Activated naive CD8-positive, alpha-beta T cell treated with anti-CD3 and anti-CD28 coated beads, Interleukin-2, amount 50 U/mL, for 24 hours (primary cell): Measurements from ENCODE around the gene TFDP1.
"Not testable (repeated sequence)": the region's sequence is repeated elsewhere in the genome, so short reads cannot be mapped to it uniquely, and the experiment has no call there.

Source experiments
- ATAC-seq: fragments of 150-1000 bp; cut with Tn5 transposase; one replicate; pipeline ENCODE4 v1.10.0; 2021
- DNase-seq: peaks from one replicate; pipeline ENCODE4 v3.0.0; 2021
- H3K27ac Mint-ChIP-seq: one replicate; pipeline ENCODE4 v1.8.0; 2021; ENCODE audit warnings: mild to moderate bottlenecking, mixed read lengths
- H3K27me3 Mint-ChIP-seq: one replicate; pipeline ENCODE4 v1.8.0; 2021; ENCODE audit warnings: mixed read lengths
- H3K36me3 Mint-ChIP-seq: one replicate; pipeline ENCODE4 v1.8.0; 2021; ENCODE audit warnings: low read depth, mixed read lengths
- H3K4me1 Mint-ChIP-seq: one replicate; pipeline ENCODE4 v1.8.0; 2021; ENCODE audit warnings: mixed read lengths
- H3K4me3 Mint-ChIP-seq: one replicate; pipeline ENCODE4 v1.8.0; 2021; ENCODE audit warnings: mild to moderate bottlenecking, moderate library complexity, mixed read lengths
- H3K9me3 Mint-ChIP-seq: one replicate; pipeline ENCODE4 v1.8.0; 2021; ENCODE audit warnings: mixed read lengths

TFDP1 gene

DNA sequence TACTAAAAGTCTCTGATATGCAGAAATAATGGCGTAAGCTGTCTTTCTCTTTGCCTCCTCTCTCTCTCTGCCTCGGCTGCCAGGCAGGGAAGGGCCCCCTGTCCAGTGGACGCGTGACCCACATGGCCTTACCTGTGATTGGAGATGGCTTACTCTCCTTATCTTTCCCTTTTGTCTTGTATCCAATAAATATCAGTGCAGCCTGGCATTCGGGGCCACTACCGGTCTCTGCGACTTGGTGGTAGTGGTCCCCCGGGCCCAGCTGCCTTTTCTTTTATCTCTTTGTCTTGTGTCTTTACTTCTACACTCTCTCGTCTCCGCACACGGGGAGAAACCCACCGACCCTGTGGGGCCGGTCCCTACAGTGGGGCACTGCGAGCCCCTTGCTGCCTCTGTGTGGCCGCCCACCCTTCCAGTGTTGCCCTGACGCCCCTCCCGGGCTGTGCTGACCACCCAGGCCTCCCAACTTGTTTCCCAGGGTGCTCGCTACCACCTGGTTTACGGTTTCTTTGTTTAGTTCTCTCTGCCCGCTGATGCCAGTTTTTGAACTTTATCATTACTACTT lies 37.5 kb downstream of the TFDP1 start:
- Mint-ChIP-seq H3K27ac (peak overlapping the region; percentile 37), H3K36me3 (peaks cover 38% of the 10 kb centered on the region)
- not testable (repeated sequence) for DNase-seq, H3K4me3 Mint-ChIP-seq, H3K9me3 Mint-ChIP-seq, H3K4me1 Mint-ChIP-seq, ATAC-seq, H3K27me3 Mint-ChIP-seq

DNA sequence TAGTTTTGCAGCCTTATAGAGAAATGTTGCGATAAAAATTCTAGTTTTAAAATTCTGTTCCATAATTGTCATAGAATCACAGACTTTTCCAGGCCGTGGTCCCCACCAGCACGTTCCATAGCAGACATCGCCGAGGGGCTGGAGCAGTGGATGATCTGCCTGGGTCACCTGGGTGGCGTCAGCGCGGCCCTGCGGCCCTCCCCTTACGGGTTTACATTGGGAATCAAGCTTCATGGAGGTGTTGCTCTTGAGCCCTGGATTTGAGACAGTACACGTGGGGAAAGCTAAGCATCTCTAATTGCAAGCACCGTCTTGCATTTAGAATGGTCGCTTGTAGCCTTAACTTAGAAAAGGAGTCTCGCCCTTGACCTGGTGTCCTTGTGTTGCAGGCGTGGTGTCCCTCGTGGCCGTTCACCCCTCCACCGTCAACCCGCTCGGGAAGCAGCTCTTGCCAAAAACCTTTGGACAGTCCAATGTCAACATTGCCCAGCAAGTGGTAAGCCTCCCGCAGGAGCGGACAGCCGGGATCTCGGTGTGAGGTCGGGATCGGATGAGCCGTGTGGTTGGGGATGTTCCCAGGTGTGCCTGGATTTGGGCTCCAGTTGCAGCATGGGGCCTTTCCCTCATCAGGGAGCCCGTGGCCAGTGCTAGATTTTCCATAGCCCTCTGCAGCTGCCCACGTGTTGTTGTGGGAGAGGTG lies 38.4 kb downstream of the TFDP1 start:
- Mint-ChIP-seq H3K4me3 (no peak overlapping the region), H3K27me3 (no peaks in the 10 kb centered on the region), H3K9me3 (no peaks in the 10 kb centered on the region), H3K36me3 (peaks cover 37% of the 10 kb centered on the region), H3K4me1 (no peaks in the 10 kb centered on the region), H3K27ac (no peak overlapping the region)
- DNase-seq (no peak), ATAC-seq (no peak)

DNA sequence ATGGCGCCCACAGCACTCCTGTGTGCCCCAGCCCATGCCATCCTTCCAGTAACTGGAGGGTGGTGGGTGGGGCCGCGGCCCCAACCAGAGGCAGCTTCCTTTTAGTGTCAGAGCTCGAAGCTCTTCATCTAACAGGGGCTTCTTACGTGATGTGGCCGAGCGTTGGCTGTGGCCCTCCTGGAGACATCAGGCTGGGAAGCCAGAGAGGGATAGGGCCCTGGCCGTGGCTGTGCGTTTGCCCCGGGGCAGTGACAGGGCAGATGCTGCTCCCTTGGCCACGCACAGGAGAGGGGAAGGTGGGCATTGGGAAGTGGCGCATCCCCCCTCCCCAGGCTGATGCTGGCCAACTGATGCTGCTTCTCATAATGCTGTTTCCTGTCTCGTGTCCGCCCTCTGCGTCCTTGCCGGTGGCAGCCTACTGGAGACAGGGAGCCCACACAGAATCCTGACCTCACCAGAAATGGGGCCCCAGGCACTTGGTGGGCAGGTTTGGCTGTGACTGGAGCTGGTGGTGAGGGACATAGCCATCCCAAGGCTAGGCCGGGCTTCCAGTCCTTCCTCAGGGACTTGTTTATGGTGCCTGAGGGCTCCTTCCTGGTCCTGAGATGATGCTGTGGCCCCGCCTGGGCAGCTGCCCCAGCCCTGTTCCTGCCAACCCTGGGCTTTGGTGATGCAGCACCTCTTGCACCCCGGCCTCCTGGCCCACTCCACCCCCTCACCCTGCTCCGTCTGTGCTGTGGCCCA lies 39.1 kb downstream of the TFDP1 start:
- no peak overlapping the region for H3K4me3 Mint-ChIP-seq
- no peak overlapping the region for H3K27ac Mint-ChIP-seq
- H3K9me3 Mint-ChIP-seq, result no peaks in the 10 kb centered on the region
- ATAC-seq, result no peak
- peaks cover 30% of the 10 kb centered on the region for H3K36me3 Mint-ChIP-seq
- H3K27me3 Mint-ChIP-seq, result no peaks in the 10 kb centered on the region
- DNase-seq, result no peak
- no peaks in the 10 kb centered on the region for H3K4me1 Mint-ChIP-seq

DNA sequence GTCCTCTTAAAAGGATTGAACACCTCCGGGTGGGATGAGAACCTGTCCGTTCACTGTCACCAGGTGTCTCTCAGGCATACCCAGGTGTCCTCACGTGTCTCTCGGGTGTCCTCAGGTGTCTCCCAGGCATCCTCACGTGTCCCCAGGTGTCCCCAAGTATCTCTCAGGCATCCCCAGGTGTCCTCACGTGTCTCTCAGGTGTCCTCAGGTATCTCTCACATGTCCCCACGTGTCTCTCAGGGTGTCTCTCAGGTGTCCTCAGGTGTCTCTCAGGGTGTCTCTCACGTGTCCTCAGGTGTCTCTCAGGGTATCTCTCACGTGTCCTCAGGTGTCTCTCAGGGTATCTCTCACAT lies 39.7 kb downstream of the TFDP1 start:
- H3K27ac Mint-ChIP-seq, result no peak overlapping the region
- H3K9me3 Mint-ChIP-seq, result no peaks in the 10 kb centered on the region
- no peak for ATAC-seq

DNA sequence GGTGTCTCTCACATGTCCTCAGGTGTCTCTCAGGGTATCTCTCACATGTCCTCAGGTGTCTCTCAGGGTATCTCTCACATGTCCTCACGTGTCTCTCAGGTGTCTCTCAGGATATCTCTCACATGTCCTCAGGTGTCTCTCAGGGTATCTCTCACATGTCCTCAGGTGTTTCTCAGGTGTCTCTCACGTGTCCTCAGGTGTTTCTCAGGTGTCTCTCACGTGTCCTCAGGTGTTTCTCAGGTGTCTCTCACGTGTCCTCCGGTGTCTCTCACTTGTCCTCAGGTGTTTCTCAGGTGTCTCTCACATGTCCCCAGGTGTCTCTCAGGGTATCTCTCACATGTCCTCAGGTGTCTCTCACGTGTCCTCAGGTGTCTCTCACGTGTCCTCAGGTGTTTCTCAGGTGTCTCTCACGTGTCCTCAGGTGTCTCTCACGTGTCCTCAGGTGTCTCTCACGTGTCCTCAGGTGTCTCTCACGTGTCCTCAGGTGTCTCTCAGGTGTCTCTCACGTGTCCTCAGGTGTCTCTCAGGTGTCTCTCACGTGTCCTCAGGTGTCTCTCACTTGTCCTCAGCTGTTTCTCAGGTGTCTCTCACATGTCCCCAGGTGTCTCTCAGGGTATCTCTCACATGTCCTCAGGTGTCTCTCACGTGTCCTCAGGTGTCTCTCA lies 40.2 kb downstream of the TFDP1 start:
- H3K4me3 Mint-ChIP-seq, H3K9me3 Mint-ChIP-seq, H3K27me3 Mint-ChIP-seq, ATAC-seq, DNase-seq, H3K27ac Mint-ChIP-seq, H3K4me1 Mint-ChIP-seq: not testable (repeated sequence)
- peaks cover 36% of the 10 kb centered on the region for H3K36me3 Mint-ChIP-seq

More for the DNA sequence above, 39.7 kb downstream of the TFDP1 start:
- Mint-ChIP-seq H3K4me3 (no peak overlapping the region), H3K4me1 (no peaks in the 10 kb centered on the region), H3K27me3 (no peaks in the 10 kb centered on the region), H3K36me3 (peaks cover 31% of the 10 kb centered on the region)
- no peak for DNase-seq

DNA sequence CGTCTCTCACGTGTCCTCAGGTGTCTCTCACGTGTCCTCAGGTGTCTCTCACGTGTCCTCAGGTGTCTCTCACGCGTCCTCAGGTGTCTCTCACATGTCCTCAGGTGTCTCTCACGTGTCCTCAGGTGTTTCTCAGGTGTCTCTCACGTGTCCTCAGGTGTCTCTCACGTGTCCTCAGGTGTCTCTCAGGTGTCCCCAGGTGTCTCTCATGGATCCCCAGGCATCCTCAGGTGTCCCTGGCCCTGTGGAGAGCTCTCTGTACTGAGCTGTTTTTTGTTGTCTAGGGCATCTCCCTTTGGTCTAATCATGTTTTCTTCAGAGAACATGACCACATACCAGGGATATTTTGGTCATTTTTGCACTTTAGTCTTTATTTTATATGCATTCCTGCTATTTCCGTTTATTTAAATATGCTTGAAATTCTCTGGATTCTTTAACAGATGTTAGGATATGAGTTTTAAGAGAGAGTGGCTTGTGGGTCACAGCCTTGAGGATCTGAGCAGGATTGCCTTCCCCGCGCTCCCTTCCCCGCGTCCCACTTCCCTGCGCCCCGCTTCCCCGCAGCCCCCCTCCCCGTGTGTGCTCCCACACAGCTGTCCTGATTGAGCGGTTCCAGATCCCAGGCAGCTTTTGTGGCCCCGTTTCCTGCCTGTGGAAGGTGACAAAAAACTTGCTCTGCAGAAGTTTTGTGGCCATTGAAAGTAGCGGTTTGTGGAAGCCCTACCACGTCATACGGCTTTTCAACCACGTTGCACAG lies 41.6 kb downstream of the TFDP1 start:
- Mint-ChIP-seq H3K4me3 (no peak overlapping the region), H3K4me1 (peaks cover 2% of the 10 kb centered on the region), H3K27me3 (no peaks in the 10 kb centered on the region), H3K36me3 (peaks cover 44% of the 10 kb centered on the region), H3K27ac (no peak overlapping the region), H3K9me3 (no peaks in the 10 kb centered on the region)
- ATAC-seq (no peak), DNase-seq (no peak)

DNA sequence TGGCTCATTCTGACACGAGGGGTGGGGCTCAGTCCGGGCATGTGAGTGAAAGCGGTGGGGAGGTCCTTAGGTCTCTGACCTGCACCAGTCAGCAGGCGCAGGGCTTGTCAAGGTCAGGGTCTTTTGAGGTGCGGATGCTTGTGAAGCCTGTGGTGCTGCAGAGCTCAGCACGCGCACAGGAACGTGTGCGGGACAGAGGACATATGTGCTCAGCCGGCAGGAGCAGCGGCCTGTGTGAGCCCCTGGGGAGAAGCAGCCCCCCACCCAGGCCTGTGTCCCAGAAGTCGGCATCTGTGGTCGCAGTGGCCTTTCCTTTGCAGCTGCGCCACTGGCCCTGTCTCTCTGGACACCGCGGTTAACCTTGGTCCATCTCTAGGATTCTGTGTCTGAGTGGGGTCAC lies 42.6 kb downstream of the TFDP1 start:
- H3K36me3 Mint-ChIP-seq, result peaks cover 50% of the 10 kb centered on the region
- H3K27me3 Mint-ChIP-seq, result no peaks in the 10 kb centered on the region
- H3K9me3 Mint-ChIP-seq, result no peaks in the 10 kb centered on the region
- no peak overlapping the region for H3K4me3 Mint-ChIP-seq
- no peak for DNase-seq
- ATAC-seq, result no peak
- no peak overlapping the region for H3K27ac Mint-ChIP-seq
- H3K4me1 Mint-ChIP-seq, result peaks cover 4% of the 10 kb centered on the region

DNA sequence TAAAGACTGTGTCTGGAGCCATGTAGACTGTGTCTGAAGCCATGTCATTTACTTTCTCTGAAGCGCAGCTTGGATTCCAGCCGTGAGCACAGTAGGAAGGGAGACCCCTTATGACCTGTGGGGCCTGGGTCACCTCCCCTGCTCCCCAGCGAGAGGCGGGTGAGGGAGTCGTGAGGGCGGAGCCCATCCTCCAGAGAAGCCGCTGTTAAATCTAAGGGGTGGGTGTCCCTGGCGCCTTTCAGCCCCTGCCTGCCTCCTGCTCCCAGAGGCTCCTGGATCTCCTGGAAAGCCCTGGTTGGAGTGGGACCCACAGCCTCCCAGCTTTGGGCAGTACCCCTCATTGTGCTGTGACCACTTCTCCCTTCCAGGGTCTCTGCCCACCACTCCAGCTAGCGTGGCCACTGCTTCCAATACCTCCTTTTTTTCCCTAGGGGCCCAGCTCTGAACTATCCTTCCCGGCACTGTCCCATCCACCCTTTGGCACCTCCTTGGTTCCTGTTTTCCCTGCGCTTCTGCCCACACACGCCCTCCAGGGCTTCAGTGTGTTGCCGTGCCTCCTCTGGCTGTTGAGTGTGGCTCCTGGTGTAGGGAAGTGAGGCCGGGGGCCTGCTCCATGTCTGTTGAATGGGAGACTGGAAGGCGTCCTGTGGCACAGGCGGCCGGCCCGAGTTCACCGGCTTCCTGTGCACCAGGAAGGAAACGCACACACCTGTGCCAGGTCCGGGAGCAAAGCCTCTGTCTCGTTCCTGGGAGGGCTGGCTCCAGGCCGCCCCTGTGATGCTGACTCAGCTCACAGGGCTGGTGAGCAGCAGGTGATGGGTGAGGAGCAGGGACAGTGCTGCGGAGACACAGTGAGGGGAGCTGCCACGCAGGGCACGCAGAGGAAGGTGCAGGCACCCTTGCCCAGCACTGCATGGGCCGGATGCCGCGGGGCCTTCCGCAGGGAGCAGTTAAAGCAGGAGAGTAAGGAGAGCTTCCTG lies 44.0 kb downstream of the TFDP1 start:
- H3K4me1 Mint-ChIP-seq, result peaks cover 13% of the 10 kb centered on the region
- H3K36me3 Mint-ChIP-seq, result peaks cover 56% of the 10 kb centered on the region
- H3K4me3 Mint-ChIP-seq, result no peak overlapping the region
- no peak for ATAC-seq
- H3K27ac Mint-ChIP-seq, result no peak overlapping the region
- H3K9me3 Mint-ChIP-seq, result no peaks in the 10 kb centered on the region
- no peak for DNase-seq
- H3K27me3 Mint-ChIP-seq, result no peaks in the 10 kb centered on the region

DNA sequence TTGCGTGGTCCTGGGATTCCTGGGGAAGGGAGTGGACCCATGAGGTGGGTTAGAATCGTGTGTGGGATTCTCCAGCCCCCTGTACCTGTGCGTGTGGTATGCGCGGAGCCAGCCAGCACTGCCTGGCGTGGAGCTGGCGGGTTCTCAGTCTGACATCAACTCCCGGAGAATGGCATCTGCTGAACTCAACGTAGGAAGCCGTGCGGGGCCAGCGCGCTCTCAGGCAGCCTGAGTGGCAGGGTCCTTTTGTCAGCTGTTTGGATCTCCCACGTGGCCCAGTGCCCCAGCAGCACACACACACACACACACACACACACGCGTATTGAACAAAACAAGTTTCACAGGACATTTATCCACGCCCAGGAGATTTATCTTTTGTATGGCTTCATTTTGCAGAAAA lies 45.3 kb downstream of the TFDP1 start:
- no peak for DNase-seq
- H3K27ac Mint-ChIP-seq, result no peak overlapping the region
- H3K27me3 Mint-ChIP-seq, result no peaks in the 10 kb centered on the region
- H3K4me3 Mint-ChIP-seq, result no peak overlapping the region
- peaks cover 21% of the 10 kb centered on the region for H3K4me1 Mint-ChIP-seq
- peaks cover 59% of the 10 kb centered on the region for H3K36me3 Mint-ChIP-seq
- no peaks in the 10 kb centered on the region for H3K9me3 Mint-ChIP-seq
- no peak for ATAC-seq

DNA sequence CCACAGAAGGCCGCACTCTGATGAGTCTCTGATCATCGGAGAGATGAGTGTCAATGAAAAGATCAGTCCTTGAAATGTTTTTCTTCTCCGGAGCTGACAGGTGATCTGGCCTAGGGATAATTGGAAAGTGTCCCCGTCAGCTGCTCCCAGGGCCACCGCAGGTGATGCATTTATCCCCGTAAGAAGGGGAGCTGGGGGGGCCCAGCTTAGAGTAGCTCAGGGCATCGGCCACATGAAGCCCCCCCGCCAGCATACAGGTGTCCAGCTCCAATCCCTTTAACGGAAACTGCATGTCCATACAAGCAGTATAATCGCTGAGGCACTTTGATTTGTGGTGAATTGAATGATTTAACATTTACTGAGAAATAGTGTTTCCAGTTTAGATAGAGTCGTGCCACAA lies 45.7 kb downstream of the TFDP1 start:
- DNase-seq, result no peak
- no peak overlapping the region for H3K27ac Mint-ChIP-seq
- H3K4me3 Mint-ChIP-seq, result no peak overlapping the region
- no peaks in the 10 kb centered on the region for H3K9me3 Mint-ChIP-seq
- peaks cover 57% of the 10 kb centered on the region for H3K36me3 Mint-ChIP-seq
- H3K27me3 Mint-ChIP-seq, result no peaks in the 10 kb centered on the region
- no peak for ATAC-seq
- H3K4me1 Mint-ChIP-seq, result peaks cover 21% of the 10 kb centered on the region

DNA sequence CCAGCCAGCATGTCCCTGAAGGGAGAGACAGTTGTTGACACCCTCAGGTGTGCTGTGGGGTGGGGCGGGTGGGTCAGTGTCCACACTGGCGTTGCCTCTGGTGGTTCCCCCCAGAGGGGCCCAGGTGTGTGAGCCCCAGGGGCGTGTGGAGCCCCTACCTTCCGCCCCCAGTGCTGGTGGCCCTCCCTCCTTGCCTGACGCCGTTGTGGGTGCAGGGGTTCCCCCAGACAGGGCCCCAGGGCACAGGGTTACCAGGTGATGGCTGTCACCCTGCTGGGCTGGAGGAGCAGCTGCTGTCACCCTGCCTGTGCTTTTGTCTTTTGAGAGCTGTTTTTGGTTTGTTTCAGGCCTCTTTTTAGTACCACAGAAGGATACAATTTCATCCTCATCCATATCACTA lies 46.3 kb downstream of the TFDP1 start:
- ATAC-seq (no peak), DNase-seq (no peak)
- H3K27me3 Mint-ChIP-seq, result no peaks in the 10 kb centered on the region
- H3K36me3 Mint-ChIP-seq, result peaks cover 58% of the 10 kb centered on the region
- H3K4me1 Mint-ChIP-seq, result peaks cover 21% of the 10 kb centered on the region
- H3K27ac Mint-ChIP-seq, result no peak overlapping the region
- no peak overlapping the region for H3K4me3 Mint-ChIP-seq
- H3K9me3 Mint-ChIP-seq, result no peaks in the 10 kb centered on the region

DNA sequence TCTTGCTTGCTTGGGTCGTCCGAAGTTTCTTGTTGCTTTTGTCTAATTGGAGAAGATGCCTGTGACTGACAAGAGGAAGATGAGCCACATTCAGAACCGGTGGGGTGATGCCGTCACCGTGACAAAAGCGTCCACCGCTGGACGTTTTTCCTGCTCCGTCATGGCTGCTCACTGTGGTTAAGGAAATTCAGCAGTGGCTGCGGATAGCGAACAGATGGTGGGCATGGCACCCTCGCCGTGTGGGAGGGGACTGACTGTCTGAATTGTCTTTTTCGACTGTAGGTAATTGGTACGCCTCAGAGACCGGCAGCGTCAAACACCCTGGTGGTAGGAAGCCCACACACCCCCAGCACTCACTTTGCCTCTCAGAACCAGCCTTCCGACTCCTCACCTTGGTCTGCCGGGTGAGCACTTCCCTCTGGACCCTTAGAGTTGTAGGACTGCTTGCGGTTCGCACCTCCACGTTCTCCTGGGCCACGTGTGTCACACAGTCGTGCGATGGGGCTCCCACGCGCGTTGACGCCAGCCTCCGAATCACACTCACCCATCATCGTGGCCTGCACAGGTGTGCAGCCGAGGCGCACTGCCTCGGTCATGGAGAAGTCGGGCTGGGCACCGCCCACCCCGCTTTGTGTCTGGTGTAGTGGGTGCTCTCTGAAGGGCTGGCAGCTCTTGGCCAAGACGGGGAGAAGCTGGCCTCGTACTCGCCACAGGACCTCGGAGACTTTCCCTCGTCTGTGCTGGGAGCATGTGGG lies 47.0 kb downstream of the TFDP1 start:
- Mint-ChIP-seq H3K27ac (no peak overlapping the region), H3K36me3 (peaks cover 61% of the 10 kb centered on the region), H3K9me3 (no peaks in the 10 kb centered on the region), H3K4me1 (peaks cover 21% of the 10 kb centered on the region), H3K4me3 (no peak overlapping the region), H3K27me3 (no peaks in the 10 kb centered on the region)
- DNase-seq (no peak), ATAC-seq (no peak)
